GM12878 (cell line): ENCODE data around the gene SHROOM1. TPM values are rescaled to one million over a fixed set of nuclear protein-coding genes. Genes with fewer than 3 reads are reported as not detected.

Experiments
- ATAC-seq: fragments of 200-7000 bp; cut with Tn5 transposase; 3 replicates; pipeline ENCODE4 v1.9.1; 2020; ENCODE audit warnings: mild to moderate bottlenecking, moderate library complexity
- BruUV-seq: library from RNA; stranded (reverse); fragments of 400-500 nt; replicated peaks from 2 replicates; lab custom pipeline; 2021; lab: Mats Ljungman, UMichigan
- CTCF ChIA-PET: fragments of 300-600 bp; sonication (Branson Sonifier 250); formaldehyde crosslinking; extraction: SDS; loops from one replicate; lab custom pipeline; 2021; ENCODE audit warnings: inconsistent platforms; lab: Yijun Ruan, JAX
- POLR2A ChIA-PET: fragments of 350-600 bp; formaldehyde crosslinking; extraction: SDS; loops from one replicate; lab custom pipeline; 2021; ENCODE audit warnings: inconsistent platforms; lab: Charles Lee
- RAD21 ChIA-PET: fragments of 300-600 bp; sonication (Branson Sonifier 250); formaldehyde crosslinking; loops from one replicate; lab custom pipeline; 2023; ENCODE audit warnings: antibody characterized with exemption; ENCODE audit not compliant: unreplicated experiment; lab: Charles Lee
- SMC1A ChIA-PET: fragments of 300-600 bp; sonication (Branson Sonifier 250); formaldehyde crosslinking; loops from one replicate; lab custom pipeline; 2023; ENCODE audit not compliant: unreplicated experiment, uncharacterized antibody; lab: Charles Lee
- DNase-seq: peaks from one replicate; pipeline ENCODE4 v3.0.0-alpha.2; 2011; ENCODE audit warnings: low read depth, low spot score
- FAIRE-seq: peaks from 3 replicates; lab custom pipeline; 2011; peaks lifted over from hg19 to GRCh38; lab: Jason Lieb, UNC
- H2AFZ ChIP-seq: 2 replicates; pipeline ENCODE4 v1.6.0; 2011; ENCODE audit warnings: low read depth, low read length, control low read depth; ENCODE audit not compliant: control insufficient read depth
- H3K27ac ChIP-seq: 2 replicates; pipeline ENCODE4 v1.5.1; 2011; ENCODE audit warnings: control low read depth; ENCODE audit not compliant: control insufficient read depth, insufficient read depth
- H3K27me3 ChIP-seq, 2 experiments: replicated peaks in 1 of 2; 2 replicates each; pipeline versions ENCODE4 v1.6.0 to v1.6.1; 2011; ENCODE audit warnings: low read length in 1 of 2; ENCODE audit not compliant: control insufficient read depth in 2 of 2, insufficient read depth in 2 of 2
- H3K36me3 ChIP-seq, 2 experiments: 2 replicates each; pipeline ENCODE4 v1.5.1; 2011; ENCODE audit warnings: low read length in 1 of 2; ENCODE audit not compliant: control insufficient read depth in 2 of 2, insufficient read depth in 2 of 2
- H3K4me1 ChIP-seq: 2 replicates; pipeline ENCODE4 v1.6.1; 2011; ENCODE audit warnings: mild to moderate bottlenecking, low read length, moderate library complexity, mixed read lengths; ENCODE audit not compliant: control insufficient read depth, insufficient read depth
- H3K4me2 ChIP-seq: 2 replicates; pipeline ENCODE4 v1.6.0; 2011; ENCODE audit warnings: control low read depth; ENCODE audit not compliant: control insufficient read depth, insufficient read depth
- H3K4me3 ChIP-seq: fragments of 200-600 bp; sonication (generic); 2 replicates; pipeline ENCODE4 v1.5.1; 2016
- H3K79me2 ChIP-seq: 2 replicates; pipeline ENCODE4 v1.6.0; 2011; ENCODE audit warnings: low read length; ENCODE audit not compliant: control insufficient read depth, insufficient read depth
- H3K9ac ChIP-seq: 2 replicates; pipeline ENCODE4 v1.8.0; 2011; ENCODE audit warnings: low read length, control low read depth, mixed read lengths; ENCODE audit not compliant: control insufficient read depth, insufficient read depth
- H3K9me3 ChIP-seq: replicated peaks from 3 replicates; pipeline ENCODE4 v1.5.1; 2011; ENCODE audit warnings: mild to moderate bottlenecking, low read length; ENCODE audit not compliant: control insufficient read depth, insufficient read depth
- H4K20me1 ChIP-seq: 2 replicates; pipeline ENCODE4 v1.6.0; 2011; ENCODE audit not compliant: control insufficient read depth, insufficient read depth
- CEBPB ChIP-seq, 2 experiments: fragments of 150-350 bp in 1 of 2; IDR thresholded peaks; 2 replicates each; pipeline ENCODE4 v1.6.1; 2012 to 2014; ENCODE audit warnings: low read depth in 2 of 2, low read length in 2 of 2, borderline replicate concordance in 1 of 2, inconsistent platforms in 1 of 2
- GATAD2B ChIP-seq: fragments of 450-650 bp; conservative IDR thresholded peaks from 2 replicates; pipeline ENCODE4 v1.6.1; 2017; ENCODE audit warnings: low read depth, mild to moderate bottlenecking, moderate library complexity
- JUNB ChIP-seq: IDR thresholded peaks from 2 replicates; pipeline ENCODE4 v1.6.1; 2016; ENCODE audit warnings: antibody characterized with exemption, mild to moderate bottlenecking
- MTA2 ChIP-seq: fragments of 450-650 bp; IDR thresholded peaks from 2 replicates; pipeline ENCODE4 v1.6.1; 2016; ENCODE audit warnings: low read depth, mild to moderate bottlenecking, moderate library complexity
- MXI1 ChIP-seq: fragments of 150-350 bp; IDR thresholded peaks from 2 replicates; pipeline ENCODE4 v1.6.1; 2011; ENCODE audit warnings: low read depth, mild to moderate bottlenecking, inconsistent platforms, low read length, improper control_type of control experiment
- POLR2AphosphoS2 ChIP-seq: IDR thresholded peaks from 2 replicates; pipeline ENCODE4 v1.6.1; 2011; ENCODE audit warnings: low read depth, mild to moderate bottlenecking, low read length, improper control_type of control experiment, moderate library complexity
- SIN3A ChIP-seq: IDR thresholded peaks from 2 replicates; pipeline ENCODE4 v1.6.1; 2012; ENCODE audit warnings: low read depth, low read length, improper control_type of control experiment
- SMAD1 ChIP-seq: fragments of 450-650 bp; IDR thresholded peaks from 2 replicates; pipeline ENCODE4 v1.6.1; 2018; ENCODE audit warnings: mild to moderate bottlenecking, low read depth; ENCODE audit not compliant: partially characterized antibody
- STAT1 ChIP-seq: fragments of 450-650 bp; conservative IDR thresholded peaks from 2 replicates; pipeline ENCODE4 v1.6.1; 2014; ENCODE audit warnings: antibody characterized with exemption, mild to moderate bottlenecking
- ZBTB11 ChIP-seq: fragments of 450-650 bp; formaldehyde crosslinking; IDR thresholded peaks from 2 replicates; pipeline ENCODE4 v1.5.0; 2022; ENCODE audit warnings: mild to moderate bottlenecking, missing genetic modification characterization
- ZBTB4 ChIP-seq: fragments of 450-650 bp; formaldehyde crosslinking; IDR thresholded peaks from 2 replicates; pipeline ENCODE4 v1.4.0; 2022; ENCODE audit warnings: mild to moderate bottlenecking, moderate library complexity
- ZNF24 ChIP-seq: fragments of 450-650 bp; IDR thresholded peaks from 2 replicates; pipeline ENCODE4 v1.6.1; 2017; ENCODE audit warnings: antibody characterized with exemption, mild to moderate bottlenecking
- WGBS: methylation state at CpG from one replicate; pipeline ENCODE4 v1.1.6; 2016; ENCODE audit warnings: low lambda C conversion rate; ENCODE audit not compliant: insufficient replicate concordance, insufficient coverage; ENCODE audit errors: missing lambda C conversion rate; 5-methylcytosine and 5-hydroxymethylcytosine counted together
- in situ Hi-C: fragments of 300-500 bp; cut with MboI; formaldehyde crosslinking; loops from 9 replicates; pipeline ENCODE4 v1.14.3; 2018; ENCODE audit warnings: mixed read lengths
- intact Hi-C: fragments of 100-400 bp; cut with micrococcal nuclease; formaldehyde crosslinking; loops from one replicate; pipeline ENCODE4 v1.14.2; 2022; ENCODE audit not compliant: unreplicated experiment
- polyA plus RNA-seq, 11 experiments: library from polyadenylated mRNA; depleted of rRNA in 4 of 11; unstranded in 6 of 11; stranded (reverse) in 5 of 11; fragments of >200 nt; fragmentation: Nextera tagmentation in 4 of 11; fragmentation: Illumina TruSeq in 1 of 11; extraction: Ambion mirVana in 4 of 11; extraction: Trizol in 1 of 11; gene quantifications; 1 replicate in 1 of 11; 2 replicates in 10 of 11; pipeline versions ENCODE4 v1.2.1 to v1.2.3, GENCODE V29; 2011 to 2016; ENCODE audit warnings: inconsistent platforms in 2 of 11, missing spikeins in 2 of 11, low read depth in 1 of 11
- total RNA-seq, 4 experiments: library from RNA; depleted of rRNA in 3 of 4; stranded (reverse); fragments of >200 nt in 3 of 4; fragmentation: Illumina TruSeq in 1 of 4; extraction: Trizol in 1 of 4; gene quantifications; 2 replicates each; pipeline versions ENCODE4 v1.2.1 to v1.2.3, GENCODE V29; 2013 to 2021

The SHROOM1 gene
- total and polyA plus RNA-seq, 10 of the 15 experiments (the other 5 are each of a cell fraction or from before 2014, with no cell fraction given): 0.05 to 3.9 (median 1.3) TPM

DNA sequence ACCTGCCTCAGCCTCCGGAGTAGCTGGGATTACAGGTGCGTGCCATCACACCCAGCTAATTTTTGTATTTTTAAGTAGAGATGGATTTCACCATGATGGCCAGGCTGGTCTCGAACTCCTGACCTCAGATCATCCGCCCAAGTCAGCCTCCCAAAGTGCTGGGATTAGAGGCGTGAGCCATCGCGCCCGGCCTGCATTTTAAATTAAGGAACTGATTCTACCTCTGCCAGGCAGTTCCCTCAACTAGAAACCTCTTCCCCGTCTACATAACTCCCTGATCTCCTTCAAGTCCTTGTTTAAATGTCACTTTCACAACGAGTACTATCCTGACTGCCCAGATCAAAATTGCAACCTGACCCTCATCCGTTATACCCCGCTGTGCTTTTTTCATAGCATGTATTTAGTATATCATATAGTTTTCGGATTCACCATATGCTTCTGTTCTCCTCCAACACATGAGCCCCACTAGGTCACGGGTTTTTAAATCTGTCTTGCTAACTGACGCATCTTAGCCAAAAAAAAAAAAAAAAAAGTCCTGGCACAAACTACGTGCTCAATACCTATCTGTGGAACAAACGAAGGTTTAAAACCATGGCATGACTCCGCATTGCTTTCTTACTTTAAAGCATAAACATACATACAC, 18.2 kb downstream of the SHROOM1 start (continued):
- TF ChIP-seq ZBTB11 (CRISPR knock-in tag) (no peak), MXI1 (no peak), SIN3A (no peak), CEBPB (IDR thresholded peaks at IDR 0.05; ENCODE audit: borderline replicate concordance in 1 of 2, low read depth in 2 of 2, low read length in 2 of 2) (no peak), POLR2AphosphoS2 (no peak), JUNB (no peak)
- TF ChIP-seq, all 136 proteins: peak for 0

- no peaks in the 10 kb centered on the region for H3K36me3 ChIP-seq
- ATAC-seq (no peak), DNase-seq (no peak), FAIRE-seq (no peak)
- TF ChIP-seq GATAD2B: no peak
- no peak for TF ChIP-seq ZBTB4 (CRISPR knock-in tag)
- no peak for TF ChIP-seq SMAD1
- no peak for TF ChIP-seq STAT1
- no peak for TF ChIP-seq MTA2
- no peak for TF ChIP-seq ZNF24
- no peaks in the 10 kb centered on the region; the same call in 2 of the 3 replicates for H3K9me3 ChIP-seq
- H3K27ac ChIP-seq: no peak overlapping the region
- H3K4me2 ChIP-seq: no peak overlapping the region
- no peaks in the 10 kb centered on the region; the same call in 1 of the 2 replicates for H3K4me1 ChIP-seq
- CTCF ChIA-PET: interaction anchor here (1.4 to 9.0 kb wide), 5 partner anchors 9 to 83 kb away, joined by 3 to 159 read pairs (median 5); partner anchors contain the start of gene CCNI2
- no peaks in the 10 kb centered on the region for H4K20me1 ChIP-seq
- RAD21 ChIA-PET: interaction anchor here (0.9 to 6.5 kb wide), 2 partner anchors 8 to 59 kb away, joined by 3 to 106 read pairs; no protein-coding TSS in a partner anchor
- no peaks in the 10 kb centered on the region for H3K79me2 ChIP-seq
- H3K9ac ChIP-seq: no peak overlapping the region
- intact Hi-C loops: no loop called here
- in situ Hi-C loops: no loop called here
- no peak overlapping the region for H3K4me3 ChIP-seq
- POLR2A ChIA-PET: no interaction called here
- H2AFZ ChIP-seq: no peak overlapping the region
- WGBS: 54% methylated on average over 5 of the region's 5 CpGs
- no TSS peak for BruUV-seq
- SMC1A ChIA-PET: interaction anchor here (1.0 to 6.0 kb wide), 7 partner anchors 8 to 63 kb away, joined by 3 to 99 read pairs (median 4); partner anchors contain the start of gene CCNI2
- H3K27me3 ChIP-seq: peaks cover 0 to 11% of the 10 kb centered on the region in 2 experiments; a peak in 2 of 4 replicates
These were observed 19.8 kb downstream of the SHROOM1 start for GRCh38 chr5:132810605-132811004.
